WTC11 (cell line): ENCODE results near the gene KLHL28. TPM values are rescaled to one million over a fixed set of nuclear protein-coding genes. Genes with fewer than 3 reads are reported as not detected.

ENCODE experiments used
- ATAC-seq: fragments of 200-7000 bp; cut with Tn5 transposase; 2 replicates; pipeline ENCODE4 v1.10.0; 2021; ENCODE audit warnings: mild to moderate bottlenecking, moderate library complexity
- CTCF ChIA-PET: fragments of 300-600 bp; sonication (Branson Sonifier 250); formaldehyde crosslinking; loops from one replicate; lab custom pipeline; 2021; ENCODE audit warnings: antibody characterized with exemption; lab: Charles Lee
- POLR2A ChIA-PET: fragments of 350-600 bp; sonication (Branson Sonifier 250); formaldehyde crosslinking; loops from one replicate; lab custom pipeline; 2021; ENCODE audit warnings: antibody characterized with exemption; lab: Charles Lee
- DNase-seq: peaks from one replicate; pipeline ENCODE4 v3.0.0; 2021; ENCODE audit warnings: low spot score
- H3K27ac Mint-ChIP-seq: 2 replicates; pipeline ENCODE4 v1.8.0; 2021; ENCODE audit warnings: mixed read lengths
- H3K27me3 Mint-ChIP-seq: 2 replicates; pipeline ENCODE4 v1.8.0; 2021; ENCODE audit warnings: low read depth, mild to moderate bottlenecking, moderate library complexity, mixed read lengths
- H3K36me3 Mint-ChIP-seq: 2 replicates; pipeline ENCODE4 v1.8.0; 2021; ENCODE audit warnings: mixed read lengths
- H3K4me1 Mint-ChIP-seq: 2 replicates; pipeline ENCODE4 v1.8.0; 2022; ENCODE audit warnings: mixed read lengths
- H3K4me3 Mint-ChIP-seq: 2 replicates; pipeline ENCODE4 v1.8.0; 2021; ENCODE audit warnings: mild to moderate bottlenecking, moderate library complexity, mixed read lengths
- H3K9me3 Mint-ChIP-seq: 2 replicates; pipeline ENCODE4 v1.8.0; 2021; ENCODE audit warnings: mixed read lengths
- ATF3 ChIP-seq: sonication (generic); formaldehyde crosslinking; conservative IDR thresholded peaks from 2 replicates; pipeline ENCODE4 v1.8.1; 2022; ENCODE audit warnings: mild to moderate bottlenecking, missing genetic modification reagents
- CREB1 ChIP-seq: sonication (generic); formaldehyde crosslinking; IDR thresholded peaks from 2 replicates; pipeline ENCODE4 v1.8.0; 2023; ENCODE audit warnings: mild to moderate bottlenecking, missing genetic modification reagents
- CREM ChIP-seq: sonication (generic); formaldehyde crosslinking; IDR thresholded peaks from 2 replicates; pipeline ENCODE4 v1.8.1; 2022; ENCODE audit warnings: mild to moderate bottlenecking, missing genetic modification reagents, moderate library complexity
- ELF4 ChIP-seq: sonication (generic); formaldehyde crosslinking; IDR thresholded peaks from 2 replicates; pipeline ENCODE4 v1.8.1; 2022; ENCODE audit warnings: low read depth, mild to moderate bottlenecking, moderate library complexity, missing genetic modification reagents
- HMGA2 ChIP-seq: fragments of 250-450 bp; sonication (Bioruptor Pico); IDR thresholded peaks from 2 replicates; pipeline ENCODE4 v1.4.0; 2021; ENCODE audit warnings: mild to moderate bottlenecking, moderate library complexity
- HMGXB4 ChIP-seq: sonication (generic); formaldehyde crosslinking; IDR thresholded peaks from 2 replicates; pipeline ENCODE4 v1.8.1; 2023; ENCODE audit warnings: mild to moderate bottlenecking, moderate library complexity, missing genetic modification reagents
- NFYB ChIP-seq: sonication (generic); formaldehyde crosslinking; conservative IDR thresholded peaks from 2 replicates; pipeline ENCODE4 v1.8.0; 2022; ENCODE audit warnings: low read depth, missing genetic modification reagents
- NR2C2 ChIP-seq: sonication (generic); formaldehyde crosslinking; IDR thresholded peaks from 2 replicates; pipeline ENCODE4 v1.8.0; 2022; ENCODE audit warnings: mild to moderate bottlenecking, missing genetic modification reagents
- PRDM15 ChIP-seq: sonication (generic); formaldehyde crosslinking; IDR thresholded peaks from 2 replicates; pipeline ENCODE4 v1.8.0; 2022; ENCODE audit warnings: missing genetic modification reagents
- TEAD1 ChIP-seq: sonication (generic); formaldehyde crosslinking; IDR thresholded peaks from 2 replicates; pipeline ENCODE4 v1.8.0; 2022; ENCODE audit warnings: mild to moderate bottlenecking, missing genetic modification reagents
- USF1 ChIP-seq: sonication (generic); formaldehyde crosslinking; IDR thresholded peaks from 2 replicates; pipeline ENCODE4 v1.8.0; 2022; ENCODE audit warnings: mild to moderate bottlenecking, missing genetic modification reagents
- ZNF263 ChIP-seq: sonication (generic); formaldehyde crosslinking; IDR thresholded peaks from 2 replicates; pipeline ENCODE4 v1.8.1; 2022; ENCODE audit warnings: low read depth, mild to moderate bottlenecking, moderate library complexity, missing genetic modification reagents
- ZNF281 ChIP-seq: sonication (generic); formaldehyde crosslinking; IDR thresholded peaks from 2 replicates; pipeline ENCODE4 v1.8.0; 2023; ENCODE audit warnings: mild to moderate bottlenecking, missing genetic modification reagents
- ZNF423 ChIP-seq: fragments of 250-450 bp; sonication (Bioruptor Pico); IDR thresholded peaks from 2 replicates; pipeline ENCODE4 v2.1.2; 2022; ENCODE audit warnings: mild to moderate bottlenecking, moderate library complexity
- ZNF532 ChIP-seq: fragments of 250-450 bp; sonication (Bioruptor Pico); IDR thresholded peaks from 2 replicates; pipeline ENCODE4 v1.9.0; 2021; ENCODE audit warnings: mild to moderate bottlenecking, borderline replicate concordance
- ZSCAN18 ChIP-seq: fragments of 250-450 bp; sonication (Bioruptor Pico); IDR thresholded peaks from 2 replicates; pipeline ENCODE4 v2.1.2; 2022; ENCODE audit warnings: mild to moderate bottlenecking, moderate library complexity
- total RNA-seq: library from RNA; stranded (reverse); gene quantifications from 3 replicates; pipeline ENCODE4 v1.2.3, GENCODE V29; 2021

KLHL28 gene
- total RNA-seq, 1 experiment from 2014 or later: 9.8 TPM

GRCh38 chr14:45003924-45004323 is 42.2 kb upstream of the KLHL28 start:
- H3K4me3 Mint-ChIP-seq: no peak overlapping the region
- POLR2A ChIA-PET: no interaction called here
- no peaks in the 10 kb centered on the region for H3K27me3 Mint-ChIP-seq
- ATAC-seq: no peak
- H3K36me3 Mint-ChIP-seq: peaks cover 4% of the 10 kb centered on the region
- no peak for DNase-seq
- H3K27ac Mint-ChIP-seq: no peak overlapping the region
- H3K4me1 Mint-ChIP-seq: no peaks in the 10 kb centered on the region
- TF ChIP-seq ATF3 (CRISPR knock-in tag) (no peak), ZSCAN18 (CRISPR knock-in tag) (no peak), CREM (no peak), TEAD1 (CRISPR knock-in tag) (no peak), NR2C2 (CRISPR knock-in tag) (no peak), ELF4 (CRISPR knock-in tag) (no peak), ZNF263 (CRISPR knock-in tag) (no peak)
- no peaks in the 10 kb centered on the region for H3K9me3 Mint-ChIP-seq
- CTCF ChIA-PET: interaction anchor here (0.6 kb wide), 1 partner anchor 38 kb away, joined by 4 read pairs; no protein-coding TSS in a partner anchor

- ATAC-seq (no peak), DNase-seq (no peak)
- Mint-ChIP-seq H3K27ac (no peak overlapping the region), H3K27me3 (no peaks in the 10 kb centered on the region), H3K36me3 (peaks cover 8% of the 10 kb centered on the region), H3K4me1 (no peaks in the 10 kb centered on the region), H3K9me3 (no peaks in the 10 kb centered on the region), H3K4me3 (no peak overlapping the region)
- ChIA-PET POLR2A (no interaction called here), CTCF (no interaction called here)
- TF ChIP-seq NFYB (CRISPR knock-in tag): no peak
- no peak for TF ChIP-seq ZNF532 (CRISPR knock-in tag)
- no peak for TF ChIP-seq ZNF423 (CRISPR knock-in tag)
- TF ChIP-seq PRDM15 (CRISPR knock-in tag): no peak
- TF ChIP-seq CREB1 (CRISPR knock-in tag): no peak
- TF ChIP-seq HMGA2: no peak
- TF ChIP-seq USF1 (CRISPR knock-in tag): no peak
- no peak for TF ChIP-seq HMGXB4 (CRISPR knock-in tag)
- TF ChIP-seq ZNF281 (CRISPR knock-in tag): no peak
Measured at GRCh38 chr14:44995770-44996294, 34.1 kb upstream of the KLHL28 start.
